SK-N-SH (cell line): ENCODE measurements around the gene TAS1R3. TPM values are rescaled to one million over a fixed set of nuclear protein-coding genes. Genes with fewer than 3 reads are reported as not detected.
A peak's percentile ranks its signal among the peaks of the same experiment; 100 is the strongest.

Source experiments
- CTCF ChIA-PET: fragments of 300-600, 350-600 bp; formaldehyde crosslinking; extraction: SDS; loops from one replicate; lab custom pipeline; 2021; lab: Yijun Ruan, JAX
- POLR2A ChIA-PET: fragments of 350-600 bp; sonication (Branson Sonifier 250); formaldehyde crosslinking; extraction: SDS; loops from one replicate; lab custom pipeline; 2020; ENCODE audit warnings: antibody characterized with exemption, inconsistent platforms; lab: Yijun Ruan, JAX
- DNase-seq: peaks from one replicate; pipeline ENCODE4 v3.0.0; 2012
- H2AFZ ChIP-seq: fragments of 200-600 bp; sonication (generic); 2 replicates; pipeline ENCODE4 v1.8.1; 2016; ENCODE audit warnings: antibody characterized with exemption, mild to moderate bottlenecking, low read depth
- H3F3A ChIP-seq: fragments of 200-600 bp; sonication (generic); replicated peaks from 2 replicates; pipeline ENCODE3; 2016; ENCODE audit warnings: antibody characterized with exemption, mild to moderate bottlenecking; ENCODE audit not compliant: insufficient read depth
- H3K27ac ChIP-seq, 2 experiments: fragments of 200-500 bp in 1 of 2; fragments of 200-600 bp in 1 of 2; sonication (Bioruptor generic) in 1 of 2; sonication (generic), shearing (Covaris generic) in 1 of 2; 2 replicates each; pipeline versions ENCODE4 v1.5.1 to v1.6.1; 2014 to 2016; ENCODE audit warnings: low read depth in 2 of 2, inconsistent platforms in 1 of 2, low read length in 1 of 2, mild to moderate bottlenecking in 1 of 2, mixed read lengths in 1 of 2
- H3K27me3 ChIP-seq: fragments of 200-600 bp; sonication (generic), shearing (Covaris generic); 2 replicates; pipeline ENCODE4 v1.6.1; 2016; ENCODE audit warnings: mixed run types; ENCODE audit not compliant: insufficient read depth
- H3K36me3 ChIP-seq, 2 experiments: fragments of 200-500 bp in 1 of 2; fragments of 200-600 bp in 1 of 2; sonication (Bioruptor generic) in 1 of 2; sonication (generic) in 1 of 2; replicated peaks in 1 of 2; 2 replicates each; pipeline versions ENCODE3 to v1.5.1; 2014 to 2016; ENCODE audit warnings: low read length in 1 of 2, mild to moderate bottlenecking in 1 of 2; ENCODE audit not compliant: insufficient read depth in 2 of 2, control insufficient read depth in 1 of 2
- H3K4me1 ChIP-seq, 2 experiments: fragments of 200-500 bp in 1 of 2; fragments of 200-600 bp in 1 of 2; sonication (Bioruptor generic) in 1 of 2; sonication (generic), shearing (Covaris generic) in 1 of 2; 2 replicates each; pipeline versions ENCODE4 v1.5.1 to v1.6.1; 2014 to 2016; ENCODE audit warnings: low read depth in 1 of 2, low read length in 1 of 2, mixed run types in 1 of 2; ENCODE audit not compliant: insufficient read depth in 2 of 2, control insufficient read depth in 1 of 2
- H3K4me2 ChIP-seq: fragments of 200-600 bp; sonication (generic), shearing (Covaris generic); 2 replicates; pipeline ENCODE4 v1.6.1; 2017; ENCODE audit warnings: mixed run types
- H3K4me3 ChIP-seq, 2 experiments: fragments of 200-500 bp in 1 of 2; fragments of 200-600 bp in 1 of 2; sonication (Bioruptor generic) in 1 of 2; sonication (generic), shearing (Covaris generic) in 1 of 2; 2 replicates each; pipeline versions ENCODE4 v1.5.1 to v1.8.1; 2014 to 2016; ENCODE audit warnings: low read depth in 2 of 2, inconsistent platforms in 1 of 2, low read length in 1 of 2, mild to moderate bottlenecking in 1 of 2, mixed read lengths in 1 of 2, moderate library complexity in 1 of 2
- H3K79me2 ChIP-seq: fragments of 200-600 bp; sonication (generic); 2 replicates; pipeline ENCODE4 v1.8.1; 2017; ENCODE audit warnings: mild to moderate bottlenecking; ENCODE audit not compliant: insufficient read depth
- H3K9ac ChIP-seq: fragments of 200-600 bp; sonication (generic); 2 replicates; pipeline ENCODE4 v1.6.1; 2017; ENCODE audit warnings: mixed run types
- H3K9me2 ChIP-seq: fragments of 200-600 bp; sonication (generic); 2 replicates; pipeline ENCODE4 v1.6.1; 2017; ENCODE audit warnings: mixed run types
- H3K9me3 ChIP-seq: fragments of 200-600 bp; sonication (generic); 2 replicates; pipeline ENCODE4 v1.6.1; 2017; ENCODE audit warnings: mixed run types, mild to moderate bottlenecking, moderate library complexity
- H4K20me1 ChIP-seq: fragments of 200-600 bp; sonication (generic); 2 replicates; pipeline ENCODE4 v1.6.1; 2017; ENCODE audit warnings: mild to moderate bottlenecking, mixed run types; ENCODE audit not compliant: insufficient read depth
- FOSL2 ChIP-seq: IDR thresholded peaks from 2 replicates; pipeline ENCODE4 v1.4.0; 2012; ENCODE audit warnings: low read depth, mild to moderate bottlenecking, moderate library complexity, borderline replicate concordance
- FOXJ3 ChIP-seq: sonication (generic); formaldehyde crosslinking; IDR thresholded peaks from 2 replicates; pipeline ENCODE4 v1.5.1; 2020; ENCODE audit warnings: mild to moderate bottlenecking, missing genetic modification reagents
- FOXM1 ChIP-seq: IDR thresholded peaks from 2 replicates; pipeline ENCODE4 v1.4.0; 2012; ENCODE audit warnings: low read depth, mild to moderate bottlenecking
- GABPA ChIP-seq: IDR thresholded peaks from 2 replicates; pipeline ENCODE4 v1.4.0; 2012; ENCODE audit warnings: low read depth, mild to moderate bottlenecking
- MXI1 ChIP-seq: IDR thresholded peaks from 2 replicates; pipeline ENCODE4 v1.6.1; 2012; ENCODE audit warnings: mild to moderate bottlenecking, low read depth, low read length, improper control_type of control experiment
- NFIC ChIP-seq: IDR thresholded peaks from 2 replicates; pipeline ENCODE4 v1.4.0; 2012; ENCODE audit warnings: borderline replicate concordance
- NRF1 ChIP-seq: IDR thresholded peaks from 2 replicates; pipeline ENCODE4 v1.6.1; 2012; ENCODE audit warnings: low read depth, mild to moderate bottlenecking, low read length
- POLR2AphosphoS5 ChIP-seq: IDR thresholded peaks from 2 replicates; pipeline ENCODE4 v1.6.1; 2012; ENCODE audit warnings: low read depth, low read length
- RAD21 ChIP-seq: IDR thresholded peaks from 2 replicates; pipeline ENCODE4 v1.6.1; 2012; ENCODE audit warnings: mild to moderate bottlenecking, low read length
- RCOR1 ChIP-seq: fragments of 150-350 bp; IDR thresholded peaks from 2 replicates; pipeline ENCODE4 v1.6.1; 2017; ENCODE audit warnings: antibody characterized with exemption, low read length
- RFX5 ChIP-seq: IDR thresholded peaks from 2 replicates; pipeline ENCODE4 v1.6.1; 2012; ENCODE audit warnings: mild to moderate bottlenecking, improper control_type of control experiment, low read length
- RXRA ChIP-seq: IDR thresholded peaks from 2 replicates; pipeline ENCODE4 v1.4.0; 2012; ENCODE audit warnings: low read depth, mild to moderate bottlenecking, borderline replicate concordance
- SIN3A ChIP-seq: IDR thresholded peaks from 2 replicates; pipeline ENCODE4 v1.6.1; 2012; ENCODE audit warnings: low read depth, mild to moderate bottlenecking, low read length, moderate library complexity, borderline replicate concordance
- SMC3 ChIP-seq: IDR thresholded peaks from 2 replicates; pipeline ENCODE4 v1.6.1; 2012; ENCODE audit warnings: low read depth, low read length, improper control_type of control experiment
- TAF1 ChIP-seq: IDR thresholded peaks from 2 replicates; pipeline ENCODE4 v1.6.1; 2012; ENCODE audit warnings: low read depth, mild to moderate bottlenecking, low read length, moderate library complexity, borderline replicate concordance
- TCF12 ChIP-seq: IDR thresholded peaks from 2 replicates; pipeline ENCODE4 v1.4.0; 2012
- YY1 ChIP-seq: IDR thresholded peaks from 2 replicates; pipeline ENCODE4 v1.4.0; 2012; ENCODE audit warnings: low read depth, mild to moderate bottlenecking
- WGBS: methylation state at CpG from one replicate; pipeline ENCODE4 v1.1.6; 2017; ENCODE audit warnings: low lambda C conversion rate; 5-methylcytosine and 5-hydroxymethylcytosine counted together
- polyA plus RNA-seq, 3 experiments: library from polyadenylated mRNA; depleted of rRNA; stranded (reverse); fragments of >200 nt; gene quantifications; 2 replicates each; pipeline ENCODE4 v1.2.3, GENCODE V29; 2012
- TF ChIP-seq, protein P1 (sequence below): IDR thresholded peaks from 2 replicates; pipeline ENCODE4; 2012
- TF ChIP-seq, protein P2 (sequence below): fragments of 200-600 bp; sonication (generic); IDR thresholded peaks from 2 replicates; pipeline ENCODE4 v1.6.1; 2017; ENCODE audit warnings: antibody characterized with exemption, mild to moderate bottlenecking, moderate library complexity
- TF ChIP-seq, protein P3 (sequence below): fragments of 150-350 bp; IDR thresholded peaks from 2 replicates; pipeline ENCODE4 v1.6.1; 2016; ENCODE audit warnings: mild to moderate bottlenecking, low read depth, low read length
- TF ChIP-seq, protein P4 (sequence below): IDR thresholded peaks from 2 replicates; pipeline ENCODE4 v1.4.0; 2012; ENCODE audit warnings: low read depth, borderline replicate concordance

TAS1R3 gene
- polyA plus RNA-seq, 1 of the 3 experiments (the other 2 are of a cell fraction), result 0.08 TPM

DNA sequence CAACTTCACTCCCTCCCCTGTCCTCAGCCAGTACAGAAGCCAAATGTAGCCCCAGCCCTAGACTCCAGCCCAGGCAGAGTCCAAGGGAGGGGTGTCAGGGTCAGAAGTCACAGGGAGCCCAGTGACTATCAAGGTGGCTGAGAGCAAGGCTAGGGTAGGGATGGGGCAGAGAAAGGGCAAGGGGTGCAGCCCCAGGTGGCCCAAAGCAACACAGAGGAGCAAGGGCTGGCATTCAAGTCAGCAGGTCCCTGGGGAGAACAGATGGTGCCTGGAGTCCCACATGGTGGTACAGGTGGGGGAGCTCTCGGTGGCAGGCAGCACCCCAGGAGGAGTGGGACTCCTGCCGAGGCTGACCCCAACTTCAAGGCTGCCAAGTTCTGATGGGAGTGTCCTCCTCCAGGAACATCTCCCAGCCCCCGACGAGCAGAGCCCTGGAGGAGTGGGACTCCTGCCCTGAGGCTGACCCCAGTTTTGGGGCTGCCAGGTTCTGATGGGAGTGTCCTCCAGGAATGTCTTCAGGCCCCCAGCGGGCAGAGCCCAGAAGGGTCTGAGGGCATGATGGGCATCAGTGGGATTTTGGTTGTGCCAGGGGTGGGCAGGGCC lies 21.8 kb downstream of the TAS1R3 start:
- H3F3A ChIP-seq, result peaks cover 5% of the 10 kb centered on the region
- no peaks in the 10 kb centered on the region for H3K9me2 ChIP-seq
- peaks cover 2% of the 10 kb centered on the region; the same call in 1 of the 2 replicates for H4K20me1 ChIP-seq
- no peak overlapping the region for H3K27ac ChIP-seq
- no peak overlapping the region for H3K9ac ChIP-seq
- no peaks in the 10 kb centered on the region for H3K9me3 ChIP-seq
- DNase-seq, result no peak
- ChIA-PET POLR2A (interaction anchor here (0.6 kb wide), 1 partner anchor 23 kb away, joined by 3 read pairs; no protein-coding TSS in a partner anchor), CTCF (interaction anchor here (1.7 to 5.1 kb wide), 2 partner anchors 19 to 22 kb away, joined by 8 to 48 read pairs; partner anchors contain the start of gene AURKAIP1)
- 100% methylated on average over 1 of the region's 5 CpGs for WGBS
- H3K79me2 ChIP-seq, result peaks cover 10% of the 10 kb centered on the region
- H2AFZ ChIP-seq, result no peak overlapping the region
- TF ChIP-seq FOXM1, result no peak
- no peak for TF ChIP-seq RFX5
- TF ChIP-seq, protein P1, sequence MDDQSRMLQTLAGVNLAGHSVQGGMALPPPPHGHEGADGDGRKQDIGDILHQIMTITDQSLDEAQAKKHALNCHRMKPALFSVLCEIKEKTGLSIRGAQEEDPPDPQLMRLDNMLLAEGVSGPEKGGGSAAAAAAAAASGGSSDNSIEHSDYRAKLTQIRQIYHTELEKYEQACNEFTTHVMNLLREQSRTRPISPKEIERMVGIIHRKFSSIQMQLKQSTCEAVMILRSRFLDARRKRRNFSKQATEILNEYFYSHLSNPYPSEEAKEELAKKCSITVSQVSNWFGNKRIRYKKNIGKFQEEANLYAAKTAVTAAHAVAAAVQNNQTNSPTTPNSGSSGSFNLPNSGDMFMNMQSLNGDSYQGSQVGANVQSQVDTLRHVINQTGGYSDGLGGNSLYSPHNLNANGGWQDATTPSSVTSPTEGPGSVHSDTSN, result peak; percentile 14; the same call in 1 of the 2 replicates
- no peak for TF ChIP-seq NFIC
- TF ChIP-seq POLR2AphosphoS5, result peak; percentile 34; the same call in 1 of the 2 replicates
- no peak for TF ChIP-seq FOXJ3 (CRISPR knock-in tag)
- TF ChIP-seq RCOR1, result no peak
- no peak for TF ChIP-seq TAF1
- no peak for TF ChIP-seq GABPA
- TF ChIP-seq, protein P2, sequence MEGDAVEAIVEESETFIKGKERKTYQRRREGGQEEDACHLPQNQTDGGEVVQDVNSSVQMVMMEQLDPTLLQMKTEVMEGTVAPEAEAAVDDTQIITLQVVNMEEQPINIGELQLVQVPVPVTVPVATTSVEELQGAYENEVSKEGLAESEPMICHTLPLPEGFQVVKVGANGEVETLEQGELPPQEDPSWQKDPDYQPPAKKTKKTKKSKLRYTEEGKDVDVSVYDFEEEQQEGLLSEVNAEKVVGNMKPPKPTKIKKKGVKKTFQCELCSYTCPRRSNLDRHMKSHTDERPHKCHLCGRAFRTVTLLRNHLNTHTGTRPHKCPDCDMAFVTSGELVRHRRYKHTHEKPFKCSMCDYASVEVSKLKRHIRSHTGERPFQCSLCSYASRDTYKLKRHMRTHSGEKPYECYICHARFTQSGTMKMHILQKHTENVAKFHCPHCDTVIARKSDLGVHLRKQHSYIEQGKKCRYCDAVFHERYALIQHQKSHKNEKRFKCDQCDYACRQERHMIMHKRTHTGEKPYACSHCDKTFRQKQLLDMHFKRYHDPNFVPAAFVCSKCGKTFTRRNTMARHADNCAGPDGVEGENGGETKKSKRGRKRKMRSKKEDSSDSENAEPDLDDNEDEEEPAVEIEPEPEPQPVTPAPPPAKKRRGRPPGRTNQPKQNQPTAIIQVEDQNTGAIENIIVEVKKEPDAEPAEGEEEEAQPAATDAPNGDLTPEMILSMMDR, result no peak
- no peak overlapping the region for H3K4me3 ChIP-seq
- no peaks in the 10 kb centered on the region for H3K27me3 ChIP-seq
- no peak overlapping the region for H3K4me2 ChIP-seq
- H3K4me1 ChIP-seq, result peaks cover 0 to 40% of the 10 kb centered on the region in 2 experiments; a peak in 1 of 4 replicates
- no peaks in the 10 kb centered on the region for H3K36me3 ChIP-seq

DNA sequence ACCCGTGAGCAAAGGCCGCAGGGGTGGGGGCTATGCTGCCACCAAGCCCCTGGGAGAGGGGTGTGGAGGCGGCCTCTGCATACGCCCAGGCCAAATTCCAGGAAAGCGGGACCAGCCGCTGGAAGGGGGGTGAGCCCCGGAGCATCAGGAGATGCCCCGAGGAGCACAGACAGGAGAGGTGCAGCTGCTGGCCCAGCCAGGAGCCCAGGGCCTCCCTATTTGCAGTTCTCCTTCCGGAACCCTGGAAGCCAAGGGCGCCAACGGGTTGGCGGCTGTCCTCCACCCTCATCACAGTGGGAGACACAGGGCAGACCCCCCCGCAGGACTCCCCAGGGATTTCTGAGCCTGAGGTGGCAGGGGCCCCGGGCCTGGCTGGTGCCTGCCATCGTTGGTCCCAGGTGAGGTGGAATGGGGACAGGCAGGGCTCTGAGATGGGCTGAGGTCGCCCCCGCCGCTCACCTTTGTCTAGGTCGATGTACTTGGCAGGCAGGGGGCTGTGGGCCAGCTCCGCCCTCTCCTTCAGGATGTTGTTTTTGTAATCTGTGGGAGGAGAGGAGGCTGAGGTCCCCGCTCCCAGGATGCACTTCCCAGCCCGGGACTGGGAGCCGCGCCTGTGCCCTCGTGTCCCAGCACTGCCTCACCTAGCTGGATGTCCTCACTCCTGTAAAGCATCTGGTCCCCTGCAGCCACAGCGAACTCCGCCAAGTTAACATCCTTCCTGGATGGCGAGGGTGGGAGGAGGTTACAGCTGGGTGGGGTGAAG lies 22.5 kb downstream of the TAS1R3 start:
- H3K4me2 ChIP-seq, result no peak overlapping the region
- H4K20me1 ChIP-seq, result no peaks in the 10 kb centered on the region
- no peak overlapping the region for H3K4me3 ChIP-seq
- CTCF ChIA-PET, result interaction anchor here (0.6 to 5.1 kb wide), 3 partner anchors 8 to 24 kb away, joined by 3 to 48 read pairs (median 10); no protein-coding TSS in a partner anchor
- H2AFZ ChIP-seq, result no peak overlapping the region
- no peaks in the 10 kb centered on the region for H3K36me3 ChIP-seq
- no peaks in the 10 kb centered on the region for H3K27me3 ChIP-seq
- no peaks in the 10 kb centered on the region for H3K9me3 ChIP-seq
- DNase-seq, result no peak
- H3K27ac ChIP-seq, result no peak overlapping the region
- TF ChIP-seq NRF1 (no peak), FOXM1 (no peak), YY1 (no peak), TAF1 (no peak), FOSL2 (no peak), RAD21 (no peak), TCF12 (no peak), SIN3A (no peak), RXRA (no peak), SMC3 (no peak), MXI1 (no peak)
- TF ChIP-seq, protein P3, sequence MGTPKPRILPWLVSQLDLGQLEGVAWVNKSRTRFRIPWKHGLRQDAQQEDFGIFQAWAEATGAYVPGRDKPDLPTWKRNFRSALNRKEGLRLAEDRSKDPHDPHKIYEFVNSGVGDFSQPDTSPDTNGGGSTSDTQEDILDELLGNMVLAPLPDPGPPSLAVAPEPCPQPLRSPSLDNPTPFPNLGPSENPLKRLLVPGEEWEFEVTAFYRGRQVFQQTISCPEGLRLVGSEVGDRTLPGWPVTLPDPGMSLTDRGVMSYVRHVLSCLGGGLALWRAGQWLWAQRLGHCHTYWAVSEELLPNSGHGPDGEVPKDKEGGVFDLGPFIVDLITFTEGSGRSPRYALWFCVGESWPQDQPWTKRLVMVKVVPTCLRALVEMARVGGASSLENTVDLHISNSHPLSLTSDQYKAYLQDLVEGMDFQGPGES, result no peak
- TF ChIP-seq, protein P4, sequence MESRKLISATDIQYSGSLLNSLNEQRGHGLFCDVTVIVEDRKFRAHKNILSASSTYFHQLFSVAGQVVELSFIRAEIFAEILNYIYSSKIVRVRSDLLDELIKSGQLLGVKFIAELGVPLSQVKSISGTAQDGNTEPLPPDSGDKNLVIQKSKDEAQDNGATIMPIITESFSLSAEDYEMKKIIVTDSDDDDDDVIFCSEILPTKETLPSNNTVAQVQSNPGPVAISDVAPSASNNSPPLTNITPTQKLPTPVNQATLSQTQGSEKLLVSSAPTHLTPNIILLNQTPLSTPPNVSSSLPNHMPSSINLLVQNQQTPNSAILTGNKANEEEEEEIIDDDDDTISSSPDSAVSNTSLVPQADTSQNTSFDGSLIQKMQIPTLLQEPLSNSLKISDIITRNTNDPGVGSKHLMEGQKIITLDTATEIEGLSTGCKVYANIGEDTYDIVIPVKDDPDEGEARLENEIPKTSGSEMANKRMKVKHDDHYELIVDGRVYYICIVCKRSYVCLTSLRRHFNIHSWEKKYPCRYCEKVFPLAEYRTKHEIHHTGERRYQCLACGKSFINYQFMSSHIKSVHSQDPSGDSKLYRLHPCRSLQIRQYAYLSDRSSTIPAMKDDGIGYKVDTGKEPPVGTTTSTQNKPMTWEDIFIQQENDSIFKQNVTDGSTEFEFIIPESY, result no peak
- TF ChIP-seq, all 33 proteins: peak for 0
- Histone ChIP-seq H3F3A (peaks cover 5% of the 10 kb centered on the region), H3K79me2 (peaks cover 3% of the 10 kb centered on the region; the same call in 1 of the 2 replicates), H3K9me2 (no peaks in the 10 kb centered on the region), H3K9ac (no peak overlapping the region), H3K4me1 (peaks cover 0 to 41% of the 10 kb centered on the region in 2 experiments; a peak in 1 of 4 replicates)
- POLR2A ChIA-PET, result no interaction called here
- 83% methylated on average over 5 of the region's 28 CpGs for WGBS
